Measurements from ENCODE around the gene PNMA6E.
"Not testable (repeated sequence)": the region's sequence is repeated elsewhere in the genome, so short reads cannot be mapped to it uniquely, and the experiment has no call there.

PNMA6E gene

GRCh38 chrX:153406011-153406410, 4.9 kb upstream of the PNMA6E start:
- TF ChIP-seq CTCF (IDR thresholded peaks at IDR 0.05; ENCODE audit: borderline replicate concordance, control extremely low read depth, extremely low read depth, insufficient read depth, missing control alignments), result no peak
- in situ Hi-C loops (cut with MboI; ENCODE audit: low sequenced_read_pairs, unreplicated experiment), result no loop called here
- no peak for DNase-seq (ENCODE audit: low spot score)

GRCh38 chrX:153405426-153405825, 4.3 kb upstream of the PNMA6E start:
- no peak for DNase-seq (ENCODE audit: low spot score)
- in situ Hi-C loops (cut with MboI; ENCODE audit: low sequenced_read_pairs, unreplicated experiment), result no loop called here
- no peak for TF ChIP-seq CTCF (IDR thresholded peaks at IDR 0.05; ENCODE audit: borderline replicate concordance, control extremely low read depth, extremely low read depth, insufficient read depth, missing control alignments)

- DNase-seq (ENCODE audit: low spot score); in situ Hi-C loops (cut with MboI; ENCODE audit: low sequenced_read_pairs, unreplicated experiment): not testable (repeated sequence)
These were observed 3.2 kb upstream of the PNMA6E start for GRCh38 chrX:153404333-153404732.

- DNase-seq (ENCODE audit: low spot score), result peak; percentile 85
- peak; percentile 91 for TF ChIP-seq CTCF (IDR thresholded peaks at IDR 0.05; ENCODE audit: borderline replicate concordance, control extremely low read depth, extremely low read depth, insufficient read depth, missing control alignments)
- in situ Hi-C loops (cut with MboI; ENCODE audit: low sequenced_read_pairs, unreplicated experiment), result no loop called here
These were observed 711 bp downstream of the PNMA6E start for GRCh38 chrX:153400146-153401132.

- no peak for DNase-seq (ENCODE audit: low spot score)
- in situ Hi-C loops (cut with MboI; ENCODE audit: low sequenced_read_pairs, unreplicated experiment), result no loop called here
- no peak for TF ChIP-seq CTCF (IDR thresholded peaks at IDR 0.05; ENCODE audit: borderline replicate concordance, control extremely low read depth, extremely low read depth, insufficient read depth, missing control alignments)
These were observed 2.7 kb downstream of the PNMA6E start for GRCh38 chrX:153398275-153398960.

DNA sequence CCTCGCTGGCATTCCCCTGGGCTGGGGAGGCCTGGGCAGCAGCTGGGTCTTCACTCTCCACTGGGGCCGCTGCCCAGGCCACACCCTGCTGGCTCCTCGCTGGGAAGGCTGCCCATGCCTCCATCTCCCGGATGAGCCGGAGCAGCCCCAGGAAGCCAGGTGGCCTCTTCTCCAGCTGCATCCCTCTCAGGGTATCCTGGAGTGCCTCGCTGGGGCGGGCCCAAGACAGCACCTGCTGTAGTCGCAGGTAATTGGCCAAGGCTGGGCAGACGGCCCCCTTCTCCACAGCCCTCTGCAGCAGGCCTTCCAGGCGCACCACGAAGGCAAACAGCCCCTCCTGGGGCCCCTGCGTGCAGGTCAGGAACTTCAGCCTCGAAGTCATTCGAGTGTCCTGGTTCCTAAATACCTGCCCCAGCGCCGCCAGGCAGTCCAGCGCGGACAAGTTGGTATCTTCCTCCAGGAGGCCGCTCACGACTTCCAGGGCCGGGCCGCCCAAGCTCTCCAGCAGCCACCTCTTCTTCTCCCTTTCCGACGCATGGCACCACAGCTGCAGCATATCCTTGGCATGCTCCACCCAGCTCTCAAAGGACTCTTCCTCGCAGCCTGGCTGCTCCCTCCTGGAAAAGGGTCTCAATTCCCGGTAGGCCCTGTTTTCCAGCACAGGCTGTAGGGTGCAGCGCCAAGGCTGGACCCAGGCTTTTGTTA, 3.7 kb downstream of the PNMA6E start:
- no peak for TF ChIP-seq CTCF (IDR thresholded peaks at IDR 0.05; ENCODE audit: borderline replicate concordance, control extremely low read depth, extremely low read depth, insufficient read depth, missing control alignments)
- in situ Hi-C loops (cut with MboI; ENCODE audit: low sequenced_read_pairs, unreplicated experiment), result no loop called here
- DNase-seq (ENCODE audit: low spot score), result no peak

Data from GM13976 (cell line).